HT-29 (cell line): Measurements from ENCODE around the gene LAMA2. TPM values are rescaled to one million over a fixed set of nuclear protein-coding genes. Genes with fewer than 3 reads are reported as not detected.

ENCODE experiments used
- DNase-seq: peaks from one replicate; pipeline ENCODE4 v3.0.0-alpha.2; 2015; ENCODE audit warnings: low spot score
- total RNA-seq: library from RNA; depleted of rRNA; stranded (reverse); fragments of >200 nt; shearing (Covaris generic); gene quantifications from 2 replicates; pipeline ENCODE4 v1.2.3, GENCODE V29; 2014

The LAMA2 gene
- total RNA-seq, 1 experiment from 2014 or later: 0.08 TPM

DNA sequence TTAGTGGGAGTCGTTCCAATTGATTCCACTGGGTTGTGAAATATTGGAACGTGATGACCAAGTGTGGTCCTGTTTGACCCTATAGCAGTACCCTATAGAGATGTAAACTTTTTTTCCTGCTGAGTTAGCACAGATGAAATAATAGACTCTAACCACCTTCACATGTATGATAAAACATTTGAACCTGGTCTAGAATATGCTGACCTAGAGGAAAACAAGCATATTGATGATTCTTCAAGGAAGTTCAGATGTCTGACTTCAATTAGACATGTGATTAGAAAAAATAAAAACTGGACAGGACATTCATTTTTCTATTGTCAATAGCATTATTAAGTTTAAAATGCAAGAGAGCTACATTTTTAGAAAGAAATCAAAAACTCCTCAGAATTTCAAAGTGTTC, 424.9 kb downstream of the LAMA2 start:
- no peak for DNase-seq

GRCh38 chr6:129309154-129309553, 426.2 kb downstream of the LAMA2 start:
- no peak for DNase-seq

- DNase-seq: peak; percentile 76
Observed at GRCh38 chr6:129312880-129313279, 429.9 kb downstream of the LAMA2 start.

DNA sequence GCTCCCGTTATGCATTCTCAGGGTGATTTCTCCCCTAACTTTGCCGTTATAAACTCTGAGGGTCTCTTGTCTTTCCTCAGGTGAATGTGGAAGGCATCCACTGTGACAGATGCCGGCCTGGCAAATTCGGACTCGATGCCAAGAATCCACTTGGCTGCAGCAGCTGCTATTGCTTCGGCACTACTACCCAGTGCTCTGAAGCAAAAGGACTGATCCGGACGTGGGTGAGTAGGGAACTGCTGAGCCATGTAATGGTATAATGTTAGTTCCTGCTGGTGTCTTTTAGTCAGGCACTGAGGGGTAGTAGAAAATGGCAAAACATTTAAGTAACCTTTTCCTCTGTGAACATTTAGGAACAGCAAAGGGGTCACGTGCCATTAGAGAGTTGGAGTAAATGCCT, 431.6 kb downstream of the LAMA2 start:
- DNase-seq: no peak

DNA sequence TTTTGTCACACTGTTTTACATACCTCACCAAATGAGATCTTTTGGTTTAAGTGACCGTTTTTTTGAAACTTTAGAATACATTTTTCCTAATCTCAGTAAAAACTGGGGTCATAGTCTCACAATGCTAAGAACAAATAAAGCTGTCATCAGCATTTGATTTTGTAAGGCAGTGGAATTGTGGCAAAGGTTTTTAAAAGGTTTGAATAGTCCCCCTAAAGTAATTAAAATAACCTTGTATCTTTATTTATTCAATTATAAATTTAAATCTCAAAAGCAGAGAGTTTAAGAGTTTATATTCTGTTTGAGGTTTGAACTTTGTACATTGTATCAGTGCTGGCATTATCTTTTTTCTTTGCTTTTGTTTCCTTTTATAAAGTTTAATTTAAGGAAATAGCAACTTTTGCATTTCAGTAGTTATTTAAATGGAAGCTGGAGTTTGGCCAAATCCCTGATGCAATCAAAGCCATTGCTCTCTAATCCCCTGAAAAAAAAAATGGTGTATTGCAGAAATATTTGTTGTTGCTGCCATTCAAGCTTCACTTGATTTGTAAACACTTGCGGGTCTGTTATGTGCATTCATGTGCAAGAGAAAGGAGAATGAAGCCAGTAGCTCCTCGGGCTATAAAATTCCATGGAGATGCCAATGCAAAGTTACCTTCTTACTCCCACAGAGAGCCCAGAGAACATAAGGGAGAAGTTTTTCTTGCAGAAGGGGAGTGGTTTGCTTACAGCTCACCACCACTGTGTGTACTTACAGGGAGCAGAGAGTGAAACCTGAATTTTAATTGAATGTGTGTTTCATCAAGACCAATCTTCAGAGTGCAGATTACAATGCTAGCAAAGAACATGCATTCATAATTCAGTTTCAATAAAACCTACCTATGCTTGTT, 435.2 kb downstream of the LAMA2 start:
- peak; percentile 29 for DNase-seq

GRCh38 chr6:129320892-129321291, 438.0 kb downstream of the LAMA2 start:
- no peak for DNase-seq

DNA sequence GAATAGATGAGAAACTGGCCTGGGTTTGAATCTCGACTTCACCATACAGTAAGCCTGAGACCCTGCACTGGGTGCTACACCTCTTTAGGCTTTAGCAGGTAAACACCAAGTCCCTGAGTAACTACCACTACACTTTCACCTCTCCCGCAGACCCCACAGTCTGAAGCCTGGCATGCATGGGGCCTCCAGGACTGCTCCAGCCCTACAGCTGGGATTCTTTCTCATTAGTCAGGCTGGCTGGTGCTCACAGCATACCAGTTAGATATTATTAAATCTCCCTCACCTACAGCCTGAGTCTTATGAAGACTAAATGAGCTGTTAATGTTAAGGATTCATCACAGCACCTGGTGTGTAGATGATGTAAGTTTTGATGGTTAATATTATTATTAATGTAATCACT, 438.4 kb downstream of the LAMA2 start:
- no peak for DNase-seq

GRCh38 chr6:129324345-129324744, 441.4 kb downstream of the LAMA2 start:
- DNase-seq: no peak

- no peak for DNase-seq
Observed at GRCh38 chr6:129329678-129330077, 446.7 kb downstream of the LAMA2 start.

- DNase-seq: no peak
Observed at GRCh38 chr6:129331450-129332138, 448.7 kb downstream of the LAMA2 start.

GRCh38 chr6:129335792-129336191, 452.9 kb downstream of the LAMA2 start:
- DNase-seq: no peak

- DNase-seq: no peak
Observed at GRCh38 chr6:129338683-129339082, 455.7 kb downstream of the LAMA2 start.

GRCh38 chr6:129340983-129341382, 458.0 kb downstream of the LAMA2 start:
- no peak for DNase-seq

DNA sequence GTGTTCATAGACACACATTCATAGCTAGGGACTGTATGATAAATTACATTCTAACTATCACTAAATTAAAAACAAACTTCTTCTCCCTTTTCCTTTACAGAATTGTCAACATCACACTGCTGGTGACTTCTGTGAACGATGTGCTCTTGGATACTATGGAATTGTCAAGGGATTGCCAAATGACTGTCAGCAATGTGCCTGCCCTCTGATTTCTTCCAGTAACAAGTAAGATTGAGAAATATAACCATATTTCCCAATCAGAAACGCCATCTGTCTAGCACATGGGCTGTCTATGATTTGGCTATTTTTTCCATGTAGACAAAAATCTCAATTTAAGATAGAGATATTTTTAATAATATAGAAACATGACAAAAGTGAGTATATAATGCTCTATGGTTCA, 459.3 kb downstream of the LAMA2 start:
- DNase-seq: no peak

GRCh38 chr6:129342796-129343195, 459.9 kb downstream of the LAMA2 start:
- no peak for DNase-seq

DNA sequence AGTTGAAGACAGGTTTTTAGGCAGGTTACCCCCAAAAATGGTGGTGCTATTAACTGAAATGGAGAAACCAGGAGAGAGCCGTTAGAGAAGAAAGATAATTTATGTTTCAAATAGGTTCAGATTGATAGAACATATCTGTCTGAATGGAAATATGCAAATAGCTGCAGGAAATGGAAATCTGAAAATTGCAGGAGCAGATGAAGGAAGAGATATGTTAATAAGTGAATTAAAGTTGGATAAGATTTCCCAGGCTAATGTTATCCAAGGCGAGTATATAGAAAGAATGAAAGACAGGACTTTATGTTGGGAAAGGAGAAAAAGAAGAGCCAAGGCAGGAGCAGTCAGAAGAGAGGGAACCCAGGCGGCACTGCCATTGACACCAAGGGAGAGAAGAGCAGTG, 461.4 kb downstream of the LAMA2 start:
- DNase-seq: no peak

- no peak for DNase-seq
Observed at GRCh38 chr6:129345890-129346289, 463.0 kb downstream of the LAMA2 start.

GRCh38 chr6:129346964-129347363, 464.0 kb downstream of the LAMA2 start:
- DNase-seq: no peak

GRCh38 chr6:129350278-129350677, 467.3 kb downstream of the LAMA2 start:
- peak; percentile 60 for DNase-seq

GRCh38 chr6:129351807-129352206, 468.9 kb downstream of the LAMA2 start:
- DNase-seq: no peak

- DNase-seq: no peak
Observed at GRCh38 chr6:129353067-129353466, 470.1 kb downstream of the LAMA2 start.

DNA sequence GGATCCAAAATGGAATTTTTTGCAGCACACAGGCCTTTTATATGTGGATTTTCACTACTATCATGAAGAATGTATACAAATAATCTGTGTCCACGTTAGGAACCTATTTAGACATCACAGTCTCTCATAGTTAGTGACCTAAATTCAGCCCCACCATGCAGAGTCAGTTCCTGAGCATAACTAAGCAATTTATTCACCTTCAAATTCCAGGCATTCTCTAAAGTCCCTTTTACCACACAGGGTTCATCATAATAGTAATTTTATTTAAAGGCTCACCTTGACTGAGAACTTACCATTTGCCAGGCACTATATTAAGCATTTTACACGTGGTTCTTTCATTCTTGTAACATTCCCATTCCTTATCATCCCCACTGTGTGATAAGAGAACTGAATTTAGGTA, 473.2 kb downstream of the LAMA2 start:
- DNase-seq: no peak
